K562 (cell line): Measurements from ENCODE around the gene RIPOR2. TPM values are rescaled to one million over a fixed set of nuclear protein-coding genes. Genes with fewer than 3 reads are reported as not detected.

Experiments used
- ARID1B ChIP-seq: fragments of 450-650 bp; IDR thresholded peaks from 2 replicates; pipeline ENCODE4 v1.6.1; 2016; ENCODE audit warnings: antibody characterized with exemption, mild to moderate bottlenecking, inconsistent platforms
- BHLHE40 ChIP-seq: IDR thresholded peaks from 2 replicates; pipeline ENCODE4 v1.6.1; 2011; ENCODE audit warnings: low read length, improper control_type of control experiment
- CBFB ChIP-seq: sonication (generic); formaldehyde crosslinking; IDR thresholded peaks from 2 replicates; pipeline ENCODE4 v1.4.0; 2020; ENCODE audit warnings: mild to moderate bottlenecking, missing genetic modification reagents
- CCAR2 ChIP-seq: fragments of 200-400 bp; formaldehyde crosslinking; IDR thresholded peaks from 2 replicates; pipeline ENCODE4 v1.6.1; 2017; ENCODE audit warnings: mild to moderate bottlenecking, low read depth, low read length
- JUN ChIP-seq, 2 experiments: sonication (generic) in 1 of 2; formaldehyde crosslinking in 1 of 2; IDR thresholded peaks; 2 replicates each; pipeline versions ENCODE4 v1.6.1 to v1.8.0; 2012 to 2022; ENCODE audit warnings: borderline replicate concordance in 2 of 2, mild to moderate bottlenecking in 2 of 2, improper control_type of control experiment in 1 of 2, low read depth in 1 of 2, low read length in 1 of 2, missing genetic modification reagents in 1 of 2
- MBD2 ChIP-seq: sonication (generic); IDR thresholded peaks from 2 replicates; pipeline ENCODE4 v1.6.1; 2016; ENCODE audit warnings: low read depth, borderline replicate concordance
- PTRF ChIP-seq: fragments of 450-650 bp; IDR thresholded peaks from 2 replicates; pipeline ENCODE4 v1.6.1; 2016; ENCODE audit warnings: mild to moderate bottlenecking, missing genetic modification characterization, missing compliant biosample characterization
- SMAD1 ChIP-seq: fragments of 150-350 bp; IDR thresholded peaks from 2 replicates; pipeline ENCODE4 v1.6.1; 2014; ENCODE audit warnings: low read length, low read depth; ENCODE audit not compliant: partially characterized antibody
- SNRNP70 ChIP-seq: fragments of 200-400 bp; formaldehyde crosslinking; optimal IDR thresholded peaks from 2 replicates; pipeline ENCODE3; 2017; ENCODE audit warnings: low read depth, low read length
- WHSC1 ChIP-seq: IDR thresholded peaks from one replicate; pipeline ENCODE4 v1.6.1; 2012; ENCODE audit warnings: low read length, control low read depth, inconsistent platforms
- ZFP36 ChIP-seq: fragments of 150-350 bp; IDR thresholded peaks from 2 replicates; pipeline ENCODE4 v1.6.1; 2018; ENCODE audit warnings: low read length, low read depth; ENCODE audit not compliant: partially characterized antibody
- ZNF174 ChIP-seq: fragments of 250-450 bp; sonication (Bioruptor Pico); IDR thresholded peaks from 2 replicates; pipeline ENCODE4 v1.4.0; 2020; ENCODE audit warnings: mild to moderate bottlenecking
- ZNF384 ChIP-seq: IDR thresholded peaks from 2 replicates; pipeline ENCODE4 v1.6.1; 2012; ENCODE audit warnings: low read depth, low read length, improper control_type of control experiment
- ZNF507 ChIP-seq: conservative IDR thresholded peaks from 2 replicates; pipeline ENCODE4 v1.6.1; 2017; ENCODE audit warnings: missing genetic modification characterization, missing compliant biosample characterization
- ZNF644 ChIP-seq: fragments of 200-800 bp; sonication (Bioruptor generic); IDR thresholded peaks from 2 replicates; pipeline ENCODE4 v1.6.1; 2016; ENCODE audit warnings: low read depth, missing genetic modification characterization, missing compliant biosample characterization
- ZNF766 ChIP-seq: fragments of 200-800 bp; sonication (Bioruptor generic); conservative IDR thresholded peaks from 2 replicates; pipeline ENCODE4 v1.6.1; 2016; ENCODE audit warnings: missing genetic modification characterization, missing compliant biosample characterization
- polyA plus RNA-seq, 8 experiments: library from polyadenylated mRNA; depleted of rRNA in 4 of 8; stranded (reverse) in 5 of 8; unstranded in 3 of 8; fragments of >200 nt; fragmentation: Nextera tagmentation in 2 of 8; fragmentation: Illumina TruSeq in 1 of 8; extraction: Ambion mirVana in 2 of 8; extraction: Trizol in 1 of 8; gene quantifications; 2 replicates each; pipeline versions ENCODE4 v1.2.1 to v1.2.3, GENCODE V29; 2011 to 2014; ENCODE audit warnings: inconsistent platforms in 1 of 8, missing spikeins in 1 of 8
- total RNA-seq, 7 experiments: library from RNA; depleted of rRNA in 6 of 7; stranded (reverse); fragments of >200 nt in 6 of 7; fragmentation: Illumina TruSeq in 2 of 7; extraction: Trizol in 2 of 7; gene quantifications; 2 replicates each; pipeline versions ENCODE4 v1.2.1 to v1.2.3, GENCODE V29; 2011 to 2021; ENCODE audit warnings: low replicate concordance in 1 of 7
- TF ChIP-seq, protein P1 (sequence below): fragments of 250-450 bp; sonication (Bioruptor Pico); IDR thresholded peaks from 2 replicates; pipeline ENCODE4 v1.9.0; 2021; ENCODE audit warnings: mild to moderate bottlenecking, inconsistent platforms
- TF ChIP-seq, protein P2 (sequence below): sonication (generic); formaldehyde crosslinking; IDR thresholded peaks from 2 replicates; pipeline ENCODE4 v1.8.0; 2023; ENCODE audit warnings: mild to moderate bottlenecking, missing genetic modification reagents
- TF ChIP-seq, protein P3 (sequence below), 2 experiments: IDR thresholded peaks in 1 of 2; conservative IDR thresholded peaks in 1 of 2; 2 replicates each; pipeline ENCODE4 v1.6.1; 2016; ENCODE audit warnings: low read depth in 2 of 2, mild to moderate bottlenecking in 1 of 2, missing compliant biosample characterization in 1 of 2, missing genetic modification characterization in 1 of 2, moderate library complexity in 1 of 2
- TF ChIP-seq, protein P4 (sequence below): fragments of 250-450 bp; sonication (Bioruptor Pico); IDR thresholded peaks from 2 replicates; pipeline ENCODE4 v1.9.0; 2021; ENCODE audit warnings: mild to moderate bottlenecking

RIPOR2 gene
- total and polyA plus RNA-seq, 9 of the 15 experiments (the other 6 are each of a cell fraction or from before 2014, with no cell fraction given): 0.04 to 1.0 (median 0.47) TPM; not detected in 2

DNA sequence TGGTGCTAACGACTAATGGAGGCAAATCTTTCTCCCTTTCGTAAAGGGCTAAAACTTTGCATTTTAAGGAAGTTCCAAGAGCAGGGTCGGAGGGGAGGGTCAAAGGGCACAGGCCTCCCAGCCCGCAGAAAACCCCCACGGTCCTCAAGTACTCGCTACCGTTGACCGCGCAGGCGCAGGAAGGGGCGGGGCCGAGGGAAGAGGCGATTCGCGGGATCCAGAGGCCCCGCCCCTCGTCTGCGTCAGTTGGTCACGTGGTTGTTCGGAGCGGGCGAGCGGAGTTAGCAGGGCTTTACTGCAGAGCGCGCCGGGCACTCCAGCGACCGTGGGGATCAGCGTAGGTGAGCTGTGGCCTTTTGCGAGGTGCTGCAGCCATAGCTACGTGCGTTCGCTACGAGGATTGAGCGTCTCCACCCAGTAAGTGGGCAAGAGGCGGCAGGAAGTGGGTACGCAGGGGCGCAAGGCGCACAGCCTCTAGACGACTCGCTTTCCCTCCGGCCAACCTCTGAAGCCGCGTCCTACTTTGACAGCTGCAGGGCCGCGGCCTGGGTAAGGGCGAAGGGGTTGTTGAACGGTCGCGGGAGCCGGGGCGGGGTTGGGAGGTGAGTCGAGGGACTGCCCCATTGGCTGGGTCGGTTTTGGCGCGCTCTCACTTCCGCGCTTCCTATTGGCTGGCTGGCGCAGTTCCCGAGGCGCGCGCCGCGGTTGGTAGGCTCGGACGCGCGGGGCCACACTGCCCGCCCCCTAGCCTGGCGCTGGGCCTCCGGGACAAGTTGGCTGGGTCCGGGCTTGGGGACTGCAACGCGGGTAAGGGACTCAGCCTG, 160.9 kb downstream of the RIPOR2 start, which contains the start of gene GMNN (continued):
- TF ChIP-seq ZNF507 (no peak), BHLHE40 (peak; percentile 94), CBFB (CRISPR knock-in tag) (peak; percentile 78), ZFP36 (no peak), WHSC1 (no peak), PTRF (tag) (no peak), ZNF766 (CRISPR knock-in tag) (peak; percentile 66; the same call in 1 of the 2 replicates), ZNF384 (no peak), ZNF644 (tag) (no peak), CCAR2 (no peak), JUN (IDR thresholded peaks at IDR 0.05; ENCODE audit: borderline replicate concordance, low read depth, low read length) (peak; percentile 43; the same call in 1 of the 2 replicates), JUN (CRISPR knock-in tag; IDR thresholded peaks at IDR 0.05; ENCODE audit: borderline replicate concordance) (no peak), MBD2 (peak; percentile 80; the same call in 1 of the 2 replicates), ARID1B (peak; percentile 55; the same call in 1 of the 2 replicates), ZNF174 (CRISPR knock-in tag) (no peak), SMAD1 (peak; percentile 75), SNRNP70 (no peak)
- TF ChIP-seq, protein P1, sequence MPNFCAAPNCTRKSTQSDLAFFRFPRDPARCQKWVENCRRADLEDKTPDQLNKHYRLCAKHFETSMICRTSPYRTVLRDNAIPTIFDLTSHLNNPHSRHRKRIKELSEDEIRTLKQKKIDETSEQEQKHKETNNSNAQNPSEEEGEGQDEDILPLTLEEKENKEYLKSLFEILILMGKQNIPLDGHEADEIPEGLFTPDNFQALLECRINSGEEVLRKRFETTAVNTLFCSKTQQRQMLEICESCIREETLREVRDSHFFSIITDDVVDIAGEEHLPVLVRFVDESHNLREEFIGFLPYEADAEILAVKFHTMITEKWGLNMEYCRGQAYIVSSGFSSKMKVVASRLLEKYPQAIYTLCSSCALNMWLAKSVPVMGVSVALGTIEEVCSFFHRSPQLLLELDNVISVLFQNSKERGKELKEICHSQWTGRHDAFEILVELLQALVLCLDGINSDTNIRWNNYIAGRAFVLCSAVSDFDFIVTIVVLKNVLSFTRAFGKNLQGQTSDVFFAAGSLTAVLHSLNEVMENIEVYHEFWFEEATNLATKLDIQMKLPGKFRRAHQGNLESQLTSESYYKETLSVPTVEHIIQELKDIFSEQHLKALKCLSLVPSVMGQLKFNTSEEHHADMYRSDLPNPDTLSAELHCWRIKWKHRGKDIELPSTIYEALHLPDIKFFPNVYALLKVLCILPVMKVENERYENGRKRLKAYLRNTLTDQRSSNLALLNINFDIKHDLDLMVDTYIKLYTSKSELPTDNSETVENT: peak; percentile 95
- TF ChIP-seq, protein P2, sequence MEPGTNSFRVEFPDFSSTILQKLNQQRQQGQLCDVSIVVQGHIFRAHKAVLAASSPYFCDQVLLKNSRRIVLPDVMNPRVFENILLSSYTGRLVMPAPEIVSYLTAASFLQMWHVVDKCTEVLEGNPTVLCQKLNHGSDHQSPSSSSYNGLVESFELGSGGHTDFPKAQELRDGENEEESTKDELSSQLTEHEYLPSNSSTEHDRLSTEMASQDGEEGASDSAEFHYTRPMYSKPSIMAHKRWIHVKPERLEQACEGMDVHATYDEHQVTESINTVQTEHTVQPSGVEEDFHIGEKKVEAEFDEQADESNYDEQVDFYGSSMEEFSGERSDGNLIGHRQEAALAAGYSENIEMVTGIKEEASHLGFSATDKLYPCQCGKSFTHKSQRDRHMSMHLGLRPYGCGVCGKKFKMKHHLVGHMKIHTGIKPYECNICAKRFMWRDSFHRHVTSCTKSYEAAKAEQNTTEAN (CRISPR knock-in tag): no peak
- TF ChIP-seq, protein P3, sequence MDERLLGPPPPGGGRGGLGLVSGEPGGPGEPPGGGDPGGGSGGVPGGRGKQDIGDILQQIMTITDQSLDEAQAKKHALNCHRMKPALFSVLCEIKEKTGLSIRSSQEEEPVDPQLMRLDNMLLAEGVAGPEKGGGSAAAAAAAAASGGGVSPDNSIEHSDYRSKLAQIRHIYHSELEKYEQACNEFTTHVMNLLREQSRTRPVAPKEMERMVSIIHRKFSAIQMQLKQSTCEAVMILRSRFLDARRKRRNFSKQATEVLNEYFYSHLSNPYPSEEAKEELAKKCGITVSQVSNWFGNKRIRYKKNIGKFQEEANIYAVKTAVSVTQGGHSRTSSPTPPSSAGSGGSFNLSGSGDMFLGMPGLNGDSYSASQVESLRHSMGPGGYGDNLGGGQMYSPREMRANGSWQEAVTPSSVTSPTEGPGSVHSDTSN (CRISPR knock-in tag; IDR thresholded peaks at IDR 0.05; ENCODE audit: low read depth): no peak
- TF ChIP-seq, protein P3 (tag; conservative IDR thresholded peaks at IDR 0.05; ENCODE audit: low read depth): no peak
- TF ChIP-seq, protein P4, sequence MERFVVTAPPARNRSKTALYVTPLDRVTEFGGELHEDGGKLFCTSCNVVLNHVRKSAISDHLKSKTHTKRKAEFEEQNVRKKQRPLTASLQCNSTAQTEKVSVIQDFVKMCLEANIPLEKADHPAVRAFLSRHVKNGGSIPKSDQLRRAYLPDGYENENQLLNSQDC (CRISPR knock-in tag): no peak
